Epithelial cell of esophagus (primary cell): ENCODE results near the gene MAGEB4.
A peak's percentile ranks its signal among the peaks of the same experiment; 100 is the strongest.

Experiments
- DNase-seq: peaks from one replicate; pipeline ENCODE4 v3.0.0; 2010; ENCODE audit warnings: low read depth
- H3K4me3 ChIP-seq: 2 replicates; pipeline ENCODE4 v1.5.1; 2011; ENCODE audit warnings: mild to moderate bottlenecking, low read length, control low read depth
- TF ChIP-seq, protein P1 (sequence below): IDR thresholded peaks from 2 replicates; pipeline ENCODE4 v1.5.1; 2011; ENCODE audit warnings: low read depth, mild to moderate bottlenecking, low read length, control low read depth, inconsistent platforms; ENCODE audit not compliant: insufficient read depth; ENCODE audit errors: missing control alignments

The MAGEB4 gene

DNA sequence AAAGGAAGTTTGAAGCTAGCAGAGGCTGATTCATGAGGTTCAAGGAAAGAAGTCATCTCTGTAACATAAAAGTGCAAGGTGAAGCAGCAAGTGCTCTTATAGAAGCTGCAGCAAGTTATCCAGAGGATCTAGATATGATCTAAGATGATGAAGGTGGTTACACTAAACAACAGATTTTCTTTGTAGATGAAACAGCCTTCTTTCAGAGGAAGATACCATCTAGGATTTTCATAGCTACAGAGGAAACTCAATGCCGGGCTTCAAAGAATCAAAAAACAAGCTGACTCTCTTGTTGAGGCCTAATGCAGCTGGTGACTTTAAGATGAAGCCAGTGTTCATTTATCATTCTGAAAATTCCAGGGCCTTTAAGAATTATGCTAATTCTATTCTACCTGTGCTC, 38.6 kb downstream of the MAGEB4 start:
- TF ChIP-seq, protein P1, sequence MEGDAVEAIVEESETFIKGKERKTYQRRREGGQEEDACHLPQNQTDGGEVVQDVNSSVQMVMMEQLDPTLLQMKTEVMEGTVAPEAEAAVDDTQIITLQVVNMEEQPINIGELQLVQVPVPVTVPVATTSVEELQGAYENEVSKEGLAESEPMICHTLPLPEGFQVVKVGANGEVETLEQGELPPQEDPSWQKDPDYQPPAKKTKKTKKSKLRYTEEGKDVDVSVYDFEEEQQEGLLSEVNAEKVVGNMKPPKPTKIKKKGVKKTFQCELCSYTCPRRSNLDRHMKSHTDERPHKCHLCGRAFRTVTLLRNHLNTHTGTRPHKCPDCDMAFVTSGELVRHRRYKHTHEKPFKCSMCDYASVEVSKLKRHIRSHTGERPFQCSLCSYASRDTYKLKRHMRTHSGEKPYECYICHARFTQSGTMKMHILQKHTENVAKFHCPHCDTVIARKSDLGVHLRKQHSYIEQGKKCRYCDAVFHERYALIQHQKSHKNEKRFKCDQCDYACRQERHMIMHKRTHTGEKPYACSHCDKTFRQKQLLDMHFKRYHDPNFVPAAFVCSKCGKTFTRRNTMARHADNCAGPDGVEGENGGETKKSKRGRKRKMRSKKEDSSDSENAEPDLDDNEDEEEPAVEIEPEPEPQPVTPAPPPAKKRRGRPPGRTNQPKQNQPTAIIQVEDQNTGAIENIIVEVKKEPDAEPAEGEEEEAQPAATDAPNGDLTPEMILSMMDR = no peak
- H3K4me3 ChIP-seq = no peak overlapping the region
- no peak for DNase-seq

DNA sequence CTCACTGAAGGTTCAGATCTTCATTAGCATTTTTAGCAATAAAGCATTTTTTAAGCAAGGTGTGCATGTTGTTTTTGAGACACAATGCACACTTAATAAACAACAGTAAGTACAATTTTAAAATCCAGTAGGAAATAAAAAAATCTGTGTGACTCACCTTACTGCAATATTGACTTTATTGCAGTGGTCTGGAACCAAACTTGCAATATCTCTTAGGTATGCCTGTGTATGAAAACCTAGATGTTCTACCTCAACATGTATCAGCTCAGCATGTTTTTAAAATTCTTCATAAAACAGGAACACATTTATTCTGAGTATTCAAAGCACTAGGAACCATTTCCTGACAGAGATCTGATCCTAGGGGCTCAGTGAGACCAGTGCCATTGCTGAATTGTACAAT, 40.7 kb downstream of the MAGEB4 start:
- no peak overlapping the region for H3K4me3 ChIP-seq
- TF ChIP-seq, protein P1 = no peak
- DNase-seq = peak; percentile 14

DNA sequence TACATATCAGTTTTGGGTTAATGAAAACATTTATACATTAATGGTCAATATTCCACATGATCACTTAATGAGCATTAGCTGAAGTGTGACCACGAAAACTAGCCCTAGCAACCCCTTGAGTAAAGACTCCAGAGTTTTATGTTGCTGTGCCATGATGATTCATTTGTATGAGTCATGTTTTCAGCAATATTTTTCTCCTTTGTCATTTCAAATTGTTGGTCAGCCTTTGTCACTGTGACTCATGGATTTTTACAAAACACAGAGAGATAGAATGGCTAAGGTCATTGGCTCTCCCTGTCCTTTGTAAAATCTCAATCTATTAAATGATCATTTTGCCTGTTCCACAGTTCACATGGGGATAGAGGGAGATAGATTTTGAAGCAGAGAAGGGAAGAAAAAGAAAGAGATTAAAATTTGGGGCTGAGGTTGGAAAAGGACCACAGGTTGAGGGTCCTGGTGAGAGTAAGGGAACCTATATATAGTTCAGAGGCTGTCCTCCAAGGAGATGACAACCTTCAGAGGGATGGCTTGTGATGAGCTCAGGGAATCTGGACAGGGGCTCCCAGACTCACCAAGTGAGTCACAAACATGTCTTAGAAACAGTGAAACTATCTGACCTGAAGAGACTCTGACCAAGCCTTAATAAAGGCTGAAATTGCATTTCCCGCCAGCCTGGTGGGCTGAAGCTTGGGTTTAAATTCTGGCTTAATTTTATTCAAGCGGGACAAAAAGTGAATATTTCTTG, 41.8 kb downstream of the MAGEB4 start:
- no peak overlapping the region for H3K4me3 ChIP-seq
- TF ChIP-seq, protein P1 = no peak
- peak; percentile 85 for DNase-seq
